H1 (cell line): ENCODE data around the gene NSA2. TPM values are rescaled to one million over a fixed set of nuclear protein-coding genes. Genes with fewer than 3 reads are reported as not detected.
A peak's percentile ranks its signal among the peaks of the same experiment; 100 is the strongest.

Experiments
- CTCF ChIA-PET: fragments of 300-600 bp; sonication (Branson Sonifier 250); formaldehyde crosslinking; loops from one replicate; lab custom pipeline; 2021; ENCODE audit not compliant: partially characterized antibody; lab: Charles Lee
- POLR2A ChIA-PET: fragments of 300-600 bp; sonication (Branson Sonifier 250); formaldehyde crosslinking; loops from one replicate; lab custom pipeline; 2021; ENCODE audit warnings: inconsistent platforms; ENCODE audit not compliant: partially characterized antibody; lab: Charles Lee
- DNase-seq, 2 experiments: peaks; one replicate each; pipeline versions ENCODE4 v3.0.0 to v3.0.0-alpha.2; 2010 to 2022; ENCODE audit warnings: low spot score in 2 of 2, low read depth in 1 of 2, mixed read lengths in 1 of 2
- FAIRE-seq: peaks from 2 replicates; lab custom pipeline; 2011; peaks lifted over from hg19 to GRCh38; lab: Jason Lieb, UNC
- H2AFZ ChIP-seq: 2 replicates; pipeline ENCODE4 v1.8.1; 2012; ENCODE audit warnings: low read length, inconsistent platforms
- H2AK5ac ChIP-seq: 2 replicates; pipeline ENCODE4 v1.6.1; 2013; ENCODE audit warnings: low read depth, low read length
- H2BK120ac ChIP-seq: replicated peaks from 2 replicates; pipeline ENCODE3; 2013; ENCODE audit warnings: low read depth, low read length, inconsistent platforms
- H2BK12ac ChIP-seq: 2 replicates; pipeline ENCODE4 v1.6.1; 2013; ENCODE audit warnings: low read depth, low read length
- H2BK15ac ChIP-seq: 2 replicates; pipeline ENCODE4 v1.6.1; 2013; ENCODE audit warnings: low read length
- H2BK20ac ChIP-seq: 2 replicates; pipeline ENCODE4 v1.6.1; 2013; ENCODE audit warnings: low read length
- H2BK5ac ChIP-seq: 2 replicates; pipeline ENCODE4 v1.6.1; 2013; ENCODE audit warnings: low read depth, low read length
- H3K14ac ChIP-seq: 2 replicates; pipeline ENCODE4 v1.6.1; 2013; ENCODE audit warnings: inconsistent platforms; ENCODE audit not compliant: insufficient read length
- H3K18ac ChIP-seq: 2 replicates; pipeline ENCODE4 v1.6.1; 2013; ENCODE audit warnings: low read length; ENCODE audit errors: extremely low read depth
- H3K23ac ChIP-seq: 2 replicates; pipeline ENCODE4 v1.6.1; 2013; ENCODE audit warnings: inconsistent platforms; ENCODE audit not compliant: insufficient read length
- H3K23me2 ChIP-seq: 2 replicates; pipeline ENCODE4 v1.6.1; 2013; ENCODE audit warnings: low read depth, low read length
- H3K27ac ChIP-seq: 2 replicates; pipeline ENCODE4 v1.6.1; 2011; ENCODE audit warnings: low read depth, low read length, inconsistent platforms
- H3K27me3 ChIP-seq, 4 experiments: replicated peaks in 1 of 4; 1 replicate in 1 of 4; 2 replicates in 3 of 4; pipeline versions ENCODE4 v1.6.1 to v1.8.1; 2011 to 2013; ENCODE audit warnings: low read length in 3 of 4, mild to moderate bottlenecking in 3 of 4, inconsistent platforms in 2 of 4, mixed read lengths in 2 of 4, moderate library complexity in 1 of 4; ENCODE audit not compliant: control insufficient read depth in 3 of 4, insufficient read depth in 3 of 4; ENCODE audit errors: extremely low read depth in 1 of 4
- H3K36me3 ChIP-seq, 4 experiments: 2 replicates each; pipeline versions ENCODE4 v1.6.1 to v1.8.1; 2011 to 2013; ENCODE audit warnings: mild to moderate bottlenecking in 4 of 4, low read length in 3 of 4, moderate library complexity in 2 of 4, control low read depth in 1 of 4, inconsistent platforms in 1 of 4; ENCODE audit not compliant: insufficient read depth in 4 of 4, control insufficient read depth in 2 of 4
- H3K4ac ChIP-seq: replicated peaks from 2 replicates; pipeline ENCODE3; 2013; ENCODE audit warnings: low read length, low read depth, mixed read lengths, inconsistent platforms; ENCODE audit not compliant: insufficient read length
- H3K4me1 ChIP-seq, 4 experiments: replicated peaks in 1 of 4; 1 replicate in 1 of 4; 2 replicates in 3 of 4; pipeline versions ENCODE4 v1.6.1 to v1.8.1; 2011 to 2013; ENCODE audit warnings: low read length in 3 of 4, inconsistent platforms in 2 of 4, mixed read lengths in 1 of 4; ENCODE audit not compliant: insufficient read depth in 4 of 4, control insufficient read depth in 3 of 4
- H3K4me2 ChIP-seq, 2 experiments: 2 replicates each; pipeline versions ENCODE4 v1.6.1 to v1.8.1; 2011 to 2013; ENCODE audit warnings: low read depth in 2 of 2, low read length in 2 of 2, control low read depth in 1 of 2, inconsistent platforms in 1 of 2, mild to moderate bottlenecking in 1 of 2; ENCODE audit not compliant: insufficient read depth in 1 of 2
- H3K4me3 ChIP-seq, 4 experiments: fragments of 200-600, 300-600 bp in 1 of 4; sonication (generic), shearing (Covaris generic), sonication (Bioruptor Twin) in 1 of 4; 2 replicates each; pipeline versions ENCODE4 v1.5.1 to v1.8.1; 2011 to 2016; ENCODE audit warnings: low read length in 4 of 4, low read depth in 3 of 4, control low read depth in 2 of 4, inconsistent platforms in 2 of 4, mild to moderate bottlenecking in 2 of 4, mixed read lengths in 1 of 4, moderate library complexity in 1 of 4; ENCODE audit not compliant: insufficient read depth in 2 of 4; ENCODE audit errors: extremely low read depth in 1 of 4
- H3K56ac ChIP-seq: replicated peaks from 2 replicates; pipeline ENCODE3; 2013; ENCODE audit warnings: low read depth, mild to moderate bottlenecking, mixed read lengths, low read length, inconsistent platforms; ENCODE audit not compliant: insufficient read length
- H3K79me1 ChIP-seq: 2 replicates; pipeline ENCODE4 v1.6.1; 2013; ENCODE audit warnings: low read depth, low read length, control low read depth
- H3K79me2 ChIP-seq, 2 experiments: 2 replicates each; pipeline versions ENCODE4 v1.6.1 to v1.8.1; 2012 to 2013; ENCODE audit warnings: low read length in 2 of 2, mild to moderate bottlenecking in 2 of 2, inconsistent platforms in 1 of 2; ENCODE audit not compliant: insufficient read depth in 2 of 2, control insufficient read depth in 1 of 2
- H3K9ac ChIP-seq, 4 experiments: replicated peaks in 1 of 4; 1 replicate in 1 of 4; 2 replicates in 3 of 4; pipeline versions ENCODE4 v1.6.1 to v1.8.1; 2011 to 2013; ENCODE audit warnings: low read depth in 3 of 4, low read length in 3 of 4, control low read depth in 2 of 4, mild to moderate bottlenecking in 2 of 4, moderate library complexity in 2 of 4, inconsistent platforms in 1 of 4; ENCODE audit errors: extremely low read depth in 1 of 4
- H3K9me3 ChIP-seq, 2 experiments: 2 replicates each; pipeline versions ENCODE4 v1.6.1 to v1.8.1; 2012 to 2013; ENCODE audit warnings: mild to moderate bottlenecking in 2 of 2, moderate library complexity in 2 of 2, control low read depth in 1 of 2, inconsistent platforms in 1 of 2, low read depth in 1 of 2, low read length in 1 of 2, mixed read lengths in 1 of 2; ENCODE audit not compliant: insufficient read depth in 2 of 2
- H4K20me1 ChIP-seq, 2 experiments: replicated peaks in 1 of 2; 2 replicates each; pipeline versions ENCODE3 to v1.8.1; 2011 to 2013; ENCODE audit warnings: inconsistent platforms in 2 of 2, low read length in 2 of 2, mild to moderate bottlenecking in 1 of 2; ENCODE audit not compliant: insufficient read depth in 2 of 2, control insufficient read depth in 1 of 2
- H4K5ac ChIP-seq: 2 replicates; pipeline ENCODE4 v1.6.1; 2013; ENCODE audit warnings: low read length, low read depth, mixed read lengths, inconsistent platforms; ENCODE audit not compliant: insufficient read length
- H4K8ac ChIP-seq: 2 replicates; pipeline ENCODE4 v1.8.0; 2013; ENCODE audit warnings: mild to moderate bottlenecking, moderate library complexity, low read length, inconsistent platforms; ENCODE audit not compliant: insufficient read depth; ENCODE audit errors: extremely low read depth
- H4K91ac ChIP-seq: replicated peaks from 2 replicates; pipeline ENCODE3; 2013; ENCODE audit warnings: low read length, mixed read lengths, inconsistent platforms; ENCODE audit not compliant: insufficient read length
- EGR1 ChIP-seq: IDR thresholded peaks from 2 replicates; pipeline ENCODE4 v1.6.1; 2011; ENCODE audit warnings: low read depth, low read length, borderline replicate concordance
- JUN ChIP-seq: IDR thresholded peaks from 2 replicates; pipeline ENCODE4 v1.6.1; 2011; ENCODE audit warnings: low read depth, mild to moderate bottlenecking, improper control_type of control experiment, low read length
- SP1 ChIP-seq: IDR thresholded peaks from 2 replicates; pipeline ENCODE4 v1.6.1; 2011; ENCODE audit warnings: low read depth, low read length
- SP4 ChIP-seq: IDR thresholded peaks from 2 replicates; pipeline ENCODE4 v1.6.1; 2012; ENCODE audit warnings: low read length, inconsistent platforms
- WGBS, 2 experiments: shearing (Covaris generic) in 1 of 2; methylation state at CpG; one replicate each; pipeline versions ENCODE4 v1.1.6 to v1.1.7; 2013 to 2015; ENCODE audit warnings: low lambda C conversion rate in 2 of 2, mixed read lengths in 2 of 2, inconsistent platforms in 1 of 2, low coverage in 1 of 2, missing lambda C conversion rate in 1 of 2; ENCODE audit not compliant: insufficient replicate concordance in 2 of 2, insufficient coverage in 1 of 2, insufficient read length in 1 of 2; ENCODE audit errors: extremely low coverage in 1 of 2, missing lambda C conversion rate in 1 of 2; 5-methylcytosine and 5-hydroxymethylcytosine counted together
- polyA plus RNA-seq, 7 experiments: library from polyadenylated mRNA; depleted of rRNA in 3 of 7; stranded (reverse) in 5 of 7; unstranded in 2 of 7; fragments of >200 nt in 5 of 7; fragments of 200-250 nt in 2 of 7; gene quantifications; 1 replicate in 5 of 7; 2 replicates in 1 of 7; 4 replicates in 1 of 7; pipeline versions ENCODE4 v1.2.1 to v1.2.3, GENCODE V29; 2011 to 2013; ENCODE audit warnings: missing spikeins in 2 of 7, mixed read lengths in 2 of 7
- total RNA-seq: library from RNA; stranded (reverse); fragmentation: NEBNext Ultra II Directional; extraction: Animal tissue kit (Norgen Biotek cat#: 25700); gene quantifications from 2 replicates; pipeline ENCODE4 v1.2.1, GENCODE V29; 2021

Gene NSA2
- total and polyA plus RNA-seq, 2 of the 8 experiments (the other 6 are each of a cell fraction or from before 2014, with no cell fraction given), result 17.0 to 68.7 TPM

DNA sequence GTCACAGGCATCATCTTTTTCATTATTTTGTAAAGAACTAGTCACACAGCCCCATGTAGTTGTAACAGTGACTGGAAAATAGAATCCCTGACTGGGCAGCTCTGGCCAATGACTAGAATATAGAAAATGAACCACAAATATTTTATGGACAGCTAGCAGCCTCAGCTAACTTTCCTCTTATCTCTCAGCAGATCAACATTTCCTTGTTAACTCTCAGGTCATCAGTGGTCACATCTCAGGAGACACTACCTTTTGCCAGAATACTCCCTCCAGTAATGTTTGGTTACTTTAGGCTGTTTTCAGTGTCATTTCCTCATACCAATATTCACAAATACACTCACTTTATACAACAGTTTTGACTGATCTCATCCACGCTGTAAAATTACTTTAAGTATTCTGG lies 55.2 kb downstream of the NSA2 start:
- Histone ChIP-seq H3K4me2 (no peak overlapping the region), H2BK15ac (no peak overlapping the region), H3K36me3 (peaks cover 0 to 26% (median 8%) of the 10 kb centered on the region in 4 experiments; a peak in 4 of 8 replicates), H2BK120ac (no peak overlapping the region), H3K23me2 (peaks cover 2% of the 10 kb centered on the region; the same call in 1 of the 2 replicates), H4K20me1 (no peaks in the 10 kb centered on the region), H3K9me3 (no peaks in the 10 kb centered on the region), H2BK12ac (no peak overlapping the region), H3K4me1 (peaks cover 0 to 25% (median 22%) of the 10 kb centered on the region in 4 experiments; a peak in 4 of 7 replicates), H2BK5ac (peak overlapping the region; percentile 47; the same call in 1 of the 2 replicates), H3K56ac (no peak overlapping the region), H3K9ac (no peak overlapping the region), H3K23ac (no peak overlapping the region), H3K14ac (no peak overlapping the region), H3K79me1 (peaks cover 3% of the 10 kb centered on the region; the same call in 1 of the 2 replicates), H3K4ac (no peak overlapping the region), H2AFZ (no peak overlapping the region), H3K4me3 (no peak overlapping the region), H2AK5ac (no peak overlapping the region), H3K27me3 (no peaks in the 10 kb centered on the region), H3K79me2 (peaks cover 0 to 74% of the 10 kb centered on the region in 2 experiments; a peak in 2 of 4 replicates), H4K91ac (no peak overlapping the region), H4K8ac (no peak overlapping the region), H2BK20ac (no peak overlapping the region), H3K18ac (no peak overlapping the region), H4K5ac (no peak overlapping the region), H3K27ac (no peak overlapping the region)
- no peak for DNase-seq
- FAIRE-seq, result no peak
- CTCF ChIA-PET, result interaction anchor here (0.7 to 1.3 kb wide), 2 partner anchors 29 to 81 kb away, joined by 3 read pairs; no protein-coding TSS in a partner anchor
- 100% methylated on average over 1 of the region's 1 CpG; no CpG with 5 or more reads in 1 of the 2 experiments for WGBS, 2 experiments
- no peak for TF ChIP-seq JUN
- no peak for TF ChIP-seq SP1
- no peak for TF ChIP-seq EGR1
- TF ChIP-seq SP4, result no peak
- POLR2A ChIA-PET, result interaction anchor here (0.9 to 1.6 kb wide), 4 partner anchors 13 to 97 kb away, joined by 3 to 4 read pairs (median 3); no protein-coding TSS in a partner anchor
